ENCODE measurements around the gene STAU1. TPM values are rescaled to one million over a fixed set of nuclear protein-coding genes. Genes with fewer than 3 reads are reported as not detected.
"Not testable (repeated sequence)": the region's sequence is repeated elsewhere in the genome, so short reads cannot be mapped to it uniquely, and the experiment has no call there.

STAU1 gene, protein sequence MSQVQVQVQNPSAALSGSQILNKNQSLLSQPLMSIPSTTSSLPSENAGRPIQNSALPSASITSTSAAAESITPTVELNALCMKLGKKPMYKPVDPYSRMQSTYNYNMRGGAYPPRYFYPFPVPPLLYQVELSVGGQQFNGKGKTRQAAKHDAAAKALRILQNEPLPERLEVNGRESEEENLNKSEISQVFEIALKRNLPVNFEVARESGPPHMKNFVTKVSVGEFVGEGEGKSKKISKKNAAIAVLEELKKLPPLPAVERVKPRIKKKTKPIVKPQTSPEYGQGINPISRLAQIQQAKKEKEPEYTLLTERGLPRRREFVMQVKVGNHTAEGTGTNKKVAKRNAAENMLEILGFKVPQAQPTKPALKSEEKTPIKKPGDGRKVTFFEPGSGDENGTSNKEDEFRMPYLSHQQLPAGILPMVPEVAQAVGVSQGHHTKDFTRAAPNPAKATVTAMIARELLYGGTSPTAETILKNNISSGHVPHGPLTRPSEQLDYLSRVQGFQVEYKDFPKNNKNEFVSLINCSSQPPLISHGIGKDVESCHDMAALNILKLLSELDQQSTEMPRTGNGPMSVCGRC
- polyA plus RNA-seq (ENCODE audit: insufficient read length in 12 of 12), result 100 to 1,000 TPM in 1 of 12 donors, 10 to 100 TPM in 11; 51.1 to 561 (median 59.0) TPM
- long read RNA-seq, donor 1, partial matches to known transcripts, result 1,027 of 1,507 reads
- long read RNA-seq, donor 1, other reads (novel, unspliced or antisense), result 479 of 1,507 reads
- long read RNA-seq, donor 2, partial matches to known transcripts, result 0 of 7 reads
- long read RNA-seq, donor 2, other reads (novel, unspliced or antisense), result 0 of 7 reads
- long read RNA-seq, donor 3, partial matches to known transcripts, result 0 of 4 reads
- long read RNA-seq, donor 3, other reads (novel, unspliced or antisense), result 0 of 4 reads
- long read RNA-seq, donor 4, partial matches to known transcripts, result 13 of 15 reads
- long read RNA-seq, donor 4, other reads (novel, unspliced or antisense), result 0 of 15 reads
- long read RNA-seq, donor 5, transcript STAU1-203 (13 exons, 3,211 nt), result major isoform, 6 of 40 reads
- long read RNA-seq, donor 5, partial matches to known transcripts, result 29 of 40 reads
- long read RNA-seq, donor 5, other reads (novel, unspliced or antisense), result 0 of 40 reads
- long read RNA-seq, donor 6, partial matches to known transcripts, result 13 of 16 reads
- long read RNA-seq, donor 6, other reads (novel, unspliced or antisense), result 0 of 16 reads
- long read RNA-seq, donor 7, partial matches to known transcripts, result 11 of 14 reads
- long read RNA-seq, donor 7, other reads (novel, unspliced or antisense), result 0 of 14 reads
- long read RNA-seq, donor 8, transcript STAU1-203 (13 exons, 3,211 nt), result major isoform, 5 of 11 reads
- long read RNA-seq, donor 8, partial matches to known transcripts, result 0 of 11 reads
- long read RNA-seq, donor 8, other reads (novel, unspliced or antisense), result 0 of 11 reads
- long read RNA-seq, donor 9, partial matches to known transcripts, result 21 of 23 reads
- long read RNA-seq, donor 9, other reads (novel, unspliced or antisense), result 0 of 23 reads
- long read RNA-seq, donor 10, transcript STAU1-203 (13 exons, 3,211 nt), result major isoform, 5 of 10 reads
- long read RNA-seq, donor 10, partial matches to known transcripts, result 0 of 10 reads
- long read RNA-seq, donor 10, other reads (novel, unspliced or antisense), result 0 of 10 reads
- long read RNA-seq, donor 11, partial matches to known transcripts, result 8 of 15 reads
- long read RNA-seq, donor 11, other reads (novel, unspliced or antisense), result 0 of 15 reads

- DNase-seq, result peak; percentile 96
Observed at GRCh38 chr20:49187851-49188641, at the start of gene STAU1. TSS of gene STAU1 (minus strand) at chr20:49188334. CDS start at chr20:49166201, 22,133 bp downstream.

DNA sequence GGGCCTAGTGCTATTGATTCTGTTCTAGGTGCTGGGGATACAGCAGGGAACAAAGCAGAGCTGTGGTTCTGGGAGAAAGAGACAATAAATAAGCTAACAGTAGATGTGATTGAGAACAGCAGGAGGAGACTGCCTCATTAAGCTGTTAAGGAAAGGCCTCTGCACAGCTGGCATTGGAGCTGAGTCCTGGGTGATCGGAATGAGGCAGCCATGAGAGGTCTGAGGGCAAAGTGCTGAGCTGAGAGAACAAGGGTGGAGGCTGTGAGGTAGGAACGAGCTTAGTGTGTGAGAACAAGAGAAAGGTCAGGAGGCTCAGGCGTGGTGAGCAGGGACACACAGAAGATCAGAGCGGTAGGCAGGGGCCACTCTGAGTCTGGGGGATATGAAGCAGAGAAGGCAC is 49.4 kb upstream of the STAU1 start:
- no peak for DNase-seq

GRCh38 chr20:49236301-49236700 is 48.2 kb upstream of the STAU1 start:
- no peak for DNase-seq

- DNase-seq, result no peak
Observed at GRCh38 chr20:49234831-49235230, 46.7 kb upstream of the STAU1 start.

GRCh38 chr20:49233226-49233625 is 45.1 kb upstream of the STAU1 start:
- no peak for DNase-seq

DNA sequence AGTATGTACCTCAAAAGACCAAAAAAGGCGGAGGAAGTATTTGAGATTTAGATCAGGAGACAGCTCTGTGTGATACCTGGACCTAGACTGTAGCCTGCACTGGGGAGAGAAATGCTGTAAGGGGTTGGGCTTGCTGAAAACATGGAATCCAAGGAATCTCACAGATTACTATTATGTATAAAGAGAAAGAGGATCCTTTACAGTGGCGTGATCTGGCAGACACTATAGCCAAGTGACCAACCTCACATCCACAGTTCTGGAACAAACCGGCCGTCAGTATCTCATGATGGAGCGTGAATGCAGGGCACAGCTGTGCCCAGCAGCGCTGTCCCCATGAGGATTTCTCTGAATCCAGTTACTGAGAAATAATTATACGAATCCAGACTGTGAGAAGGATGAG is 43.3 kb upstream of the STAU1 start:
- DNase-seq, result no peak

GRCh38 chr20:49230561-49231133 is 42.5 kb upstream of the STAU1 start:
- no peak for DNase-seq

GRCh38 chr20:49230021-49230420 is 41.9 kb upstream of the STAU1 start:
- no peak for DNase-seq

DNA sequence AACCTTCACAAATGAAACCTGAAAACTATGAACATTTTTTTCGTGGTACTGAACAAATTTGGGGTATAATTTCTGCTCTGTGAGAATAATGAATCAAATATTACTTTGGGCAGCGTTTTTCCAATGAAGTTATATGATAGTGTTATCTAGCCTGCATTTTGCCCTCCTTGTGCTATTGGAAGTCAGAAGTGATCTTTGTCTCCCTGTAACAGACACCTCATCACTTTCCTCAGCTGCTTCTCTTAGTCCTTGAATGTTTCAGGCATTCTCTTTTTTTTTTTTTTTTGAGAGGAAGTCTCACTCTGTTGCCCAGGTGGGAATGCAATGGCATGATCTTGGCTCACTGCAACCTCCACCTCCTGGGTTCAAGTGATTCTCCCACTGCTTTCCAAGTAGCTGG is 41.2 kb upstream of the STAU1 start:
- no peak for DNase-seq

- no peak for DNase-seq
Observed at GRCh38 chr20:49228676-49229075, 40.5 kb upstream of the STAU1 start.

- DNase-seq, result no peak
Observed at GRCh38 chr20:49225896-49226295, 37.8 kb upstream of the STAU1 start.

GRCh38 chr20:49219924-49220831 is 32.0 kb upstream of the STAU1 start:
- DNase-seq, result no peak

DNA sequence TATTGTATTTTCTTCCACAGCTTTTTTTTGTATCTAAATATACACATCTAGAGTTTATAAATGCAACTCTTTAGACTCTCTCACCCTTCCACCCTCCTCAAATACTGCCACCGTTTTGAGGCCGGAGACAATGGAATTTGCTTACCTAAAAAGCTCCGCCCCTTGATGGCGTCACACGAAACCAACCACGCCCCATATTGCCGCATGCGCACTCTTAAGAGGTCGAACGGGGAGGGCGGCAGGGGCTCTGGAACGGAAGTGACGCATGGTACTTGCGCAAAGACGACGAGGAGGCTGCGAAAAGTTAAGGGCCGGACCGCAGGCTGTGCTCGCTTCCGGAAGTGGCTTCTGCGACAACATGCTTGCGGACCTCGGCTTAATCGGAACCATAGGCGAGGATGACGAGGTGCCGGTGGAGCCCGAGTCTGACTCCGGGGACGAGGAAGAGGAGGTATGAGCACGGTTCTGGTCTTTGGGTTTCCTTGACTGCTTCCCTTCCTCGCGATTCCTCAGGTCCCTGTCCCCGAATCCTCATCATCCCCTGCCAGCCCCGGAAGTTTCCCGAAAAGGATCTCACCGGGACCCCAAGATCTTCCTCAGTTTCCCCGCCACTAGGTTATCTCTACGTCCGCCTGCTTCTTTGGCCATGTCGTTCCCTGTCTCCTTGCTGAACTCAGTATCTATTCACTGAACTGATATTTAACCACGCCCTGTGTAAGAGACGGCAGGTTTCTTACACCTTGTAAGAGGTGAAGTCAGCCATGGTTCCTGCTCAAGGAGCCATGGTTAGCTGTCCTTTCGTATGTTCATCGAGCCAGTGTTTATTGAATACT is 31.2 kb upstream of the STAU1 start, which contains the start of gene DDX27:
TSS of gene DDX27 (plus strand) at position 326 of the 833 bp plus-strand sequence. CDS start at position 359, 33 bp downstream.
- DNase-seq, result peak; percentile 100

GRCh38 chr20:49218739-49219090 is 30.6 kb upstream of the STAU1 start:
- DNase-seq, result not testable (repeated sequence)

DNA sequence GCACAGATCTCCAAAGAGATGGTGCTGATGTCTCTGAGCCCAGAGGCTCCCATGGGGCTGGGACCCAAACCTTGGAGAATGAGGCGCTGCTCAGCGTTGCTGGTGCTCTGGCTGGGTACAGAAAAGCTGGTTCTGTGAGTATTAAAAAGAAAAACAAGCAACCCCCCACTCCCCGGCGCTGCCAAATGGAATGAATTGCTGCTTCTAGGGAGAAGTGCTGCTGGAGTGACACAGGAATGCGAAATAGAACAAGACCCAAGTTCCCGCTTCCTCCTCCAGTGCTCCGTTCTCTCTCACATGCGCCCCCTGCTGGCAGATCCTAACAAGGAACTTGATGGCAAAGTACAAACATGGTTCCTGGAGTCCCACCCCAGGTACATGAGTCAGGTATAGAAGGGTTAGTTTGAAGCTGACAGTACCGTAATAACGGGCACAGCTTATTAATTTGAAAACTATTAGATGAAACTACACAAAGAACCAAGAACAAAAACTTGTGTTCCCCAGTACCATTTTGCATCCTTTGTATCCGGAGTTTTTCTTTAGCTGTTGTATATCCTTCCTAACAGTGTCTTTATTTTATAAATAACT is 29.0 kb upstream of the STAU1 start:
- peak; percentile 91 for DNase-seq

DNA sequence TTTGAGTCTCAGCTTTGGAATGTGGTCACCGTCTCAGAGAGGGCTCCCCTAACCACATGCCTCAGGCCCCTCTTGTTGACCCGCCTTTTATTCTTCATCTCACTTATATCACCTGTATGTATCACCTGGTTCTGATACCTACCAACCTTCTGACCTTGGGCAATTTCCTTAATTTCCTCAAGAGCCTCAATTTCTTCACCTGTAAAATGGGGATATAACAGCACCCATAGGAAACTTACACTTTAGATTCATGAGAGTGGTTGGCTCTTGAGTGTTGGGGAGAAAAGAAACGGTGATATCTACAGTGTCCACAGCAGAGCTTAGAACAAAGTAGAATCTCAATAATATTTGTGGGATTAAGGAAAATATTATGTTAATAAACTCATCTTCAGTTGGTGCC is 27.1 kb upstream of the STAU1 start:
- no peak for DNase-seq

DNA sequence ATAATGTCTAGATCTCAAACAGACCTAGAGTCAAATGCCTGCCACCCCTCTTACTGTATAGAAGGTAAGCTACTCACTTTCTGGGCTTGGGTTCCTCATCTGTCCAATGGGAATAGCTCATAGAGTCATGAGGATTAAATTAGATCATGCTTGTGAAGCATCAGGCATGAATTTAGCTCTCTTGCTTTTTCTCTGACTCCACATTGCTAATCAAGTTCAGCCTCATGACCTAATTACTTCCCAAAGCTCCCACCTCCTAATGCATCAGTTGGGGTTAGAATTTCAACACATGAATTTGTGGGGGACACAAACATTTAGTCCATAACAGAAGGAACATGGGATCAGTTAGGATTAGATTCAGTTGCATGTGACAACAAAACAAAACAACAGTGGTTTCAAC is 26.4 kb upstream of the STAU1 start:
- no peak for DNase-seq
